Measurements from ENCODE around the gene LIAS. TPM values are rescaled to one million over a fixed set of nuclear protein-coding genes. Genes with fewer than 3 reads are reported as not detected.
A peak's percentile ranks its signal among the peaks of the same experiment; 100 is the strongest.
"Not testable (repeated sequence)": the region's sequence is repeated elsewhere in the genome, so short reads cannot be mapped to it uniquely, and the experiment has no call there.

Gene LIAS
- total RNA-seq, 2 donors from 2014 or later = 16.7 to 24.1 TPM

DNA sequence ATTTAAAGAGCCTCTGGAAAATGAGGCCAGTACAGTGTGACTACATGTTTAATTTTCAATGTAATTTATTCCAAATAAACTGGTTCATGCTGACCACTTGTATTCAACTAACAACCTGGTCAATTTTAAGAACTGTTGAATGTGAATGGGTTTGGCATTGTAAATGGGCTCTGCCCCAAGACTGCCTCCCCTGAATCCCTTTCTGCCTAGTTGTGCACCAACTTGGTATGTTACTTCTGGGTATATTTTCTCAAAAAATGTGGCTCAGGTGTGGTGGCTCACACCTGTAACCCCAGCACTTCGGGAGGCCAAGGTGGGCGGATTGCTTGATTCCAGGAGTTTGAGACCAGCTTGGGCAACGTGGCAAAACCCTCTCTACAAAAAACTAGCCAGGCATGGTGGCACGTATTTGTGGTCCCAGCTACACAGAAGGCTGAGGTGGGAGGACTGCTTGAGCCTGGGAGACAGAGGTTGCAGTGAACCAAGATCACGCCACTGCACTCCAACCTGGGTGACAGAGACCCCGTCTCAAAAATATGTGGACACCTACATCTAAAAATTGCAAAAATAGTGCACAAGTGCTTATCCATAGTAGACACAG, 7.3 kb upstream of the LIAS start:
- ATAC-seq = no peak
- intact Hi-C loops (cut with DNase I) = loop anchor here in 1 of 2 donors (10.0 kb wide), 1 partner anchor 523 kb away; the partner anchor contains the start of gene PDS5A
- DNase-seq = no peak

DNA sequence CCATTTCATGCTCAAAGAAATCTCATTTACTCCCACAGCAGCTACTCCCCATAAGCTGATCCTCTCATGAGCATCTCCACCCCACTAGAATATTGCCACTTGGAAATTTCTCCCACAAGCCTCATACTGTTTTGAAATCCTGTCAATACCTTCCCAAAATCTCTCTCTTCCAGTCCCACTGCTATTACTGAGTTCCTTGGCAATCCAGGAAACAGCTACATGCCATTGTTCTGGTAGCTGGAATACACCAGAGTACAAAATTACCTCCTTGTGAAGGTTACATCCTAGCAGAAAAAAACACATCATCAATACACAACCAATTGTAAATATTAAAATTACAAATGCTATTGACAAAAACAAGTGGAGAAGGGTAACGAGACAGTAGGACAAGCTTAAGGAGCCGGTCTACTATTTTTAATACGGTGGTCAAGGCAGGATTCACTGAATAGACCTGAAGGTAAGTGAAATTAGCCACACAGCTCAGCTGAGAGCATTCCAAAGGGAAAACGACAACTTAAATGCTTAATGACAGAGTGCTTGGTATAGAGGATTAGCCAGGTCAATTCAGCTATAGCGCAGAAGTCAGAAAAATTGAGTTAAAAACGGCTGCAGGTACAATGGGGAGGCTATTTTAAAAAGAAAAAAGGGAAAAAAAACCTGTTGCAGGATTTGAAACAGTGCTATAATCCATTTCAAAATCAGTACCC, 6.5 kb upstream of the LIAS start:
- intact Hi-C loops (cut with DNase I) = loop anchor here in 1 of 2 donors (10.0 kb wide), 1 partner anchor 522 kb away; the partner anchor contains the start of gene PDS5A
- ATAC-seq (no peak), DNase-seq (no peak)

DNA sequence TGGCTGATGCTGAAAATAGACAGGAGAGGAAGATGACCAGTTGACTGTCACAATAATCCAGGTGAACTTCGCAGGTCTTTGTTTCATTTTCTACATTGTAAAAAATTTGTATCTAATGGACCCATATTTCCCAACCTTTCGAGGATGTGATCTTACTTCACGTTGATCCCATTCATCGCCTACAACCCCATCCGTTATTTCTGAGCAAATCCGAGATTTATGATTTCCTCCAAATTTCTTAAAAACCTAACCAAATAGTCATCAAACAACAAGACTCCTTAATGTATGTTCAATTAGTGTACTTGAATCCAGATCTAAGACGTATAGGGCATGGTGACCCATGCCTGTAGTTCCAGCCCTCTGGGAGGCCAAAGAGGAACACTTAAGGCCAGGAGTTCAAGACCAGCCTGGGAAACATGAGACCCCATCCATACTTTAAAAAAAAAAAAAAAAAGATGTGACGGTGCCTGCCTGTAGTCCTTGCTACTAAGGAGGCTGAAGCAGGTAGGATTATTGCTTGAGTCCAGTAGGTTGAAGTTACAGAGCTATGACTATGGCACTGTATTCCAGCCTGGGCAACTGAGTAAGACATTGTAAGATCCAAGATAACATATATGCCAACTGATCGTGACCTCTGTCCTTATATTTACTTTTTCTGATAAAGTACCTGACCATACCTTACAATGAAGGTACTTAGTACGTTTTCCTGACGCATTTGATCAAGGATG, 5.8 kb upstream of the LIAS start:
- ATAC-seq (no peak), DNase-seq (no peak)
- intact Hi-C loops (cut with DNase I) = loop anchor here in 1 of 2 donors (10.0 kb wide), 1 partner anchor 522 kb away; the partner anchor contains the start of gene PDS5A

DNA sequence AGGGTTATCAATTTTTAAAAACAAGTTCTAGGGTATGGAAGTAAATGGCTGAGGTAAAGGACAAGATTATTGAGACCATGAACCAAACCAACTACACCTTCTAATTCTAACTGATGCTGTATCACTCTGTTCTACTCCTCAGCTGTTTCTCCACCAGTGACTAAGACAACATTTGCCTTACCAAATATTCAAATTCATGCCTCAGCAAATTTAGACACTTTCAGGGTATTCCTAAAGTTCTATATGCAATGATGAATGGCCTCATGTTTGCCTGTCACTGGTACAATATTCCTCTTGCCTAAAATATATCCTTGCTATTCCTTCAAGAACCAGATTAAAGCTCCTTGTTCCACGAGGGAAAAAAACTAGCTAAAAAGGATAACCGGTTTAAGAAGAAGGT, 5.1 kb upstream of the LIAS start:
- ATAC-seq = no peak
- no peak for DNase-seq
- intact Hi-C loops (cut with DNase I) = loop anchor here in 1 of 2 donors (10.0 kb wide), 1 partner anchor 521 kb away; the partner anchor contains the start of gene PDS5A

- ATAC-seq (no peak), DNase-seq (no peak)
- intact Hi-C loops (cut with DNase I) = loop anchor here in 1 of 2 donors (10.0 kb wide), 1 partner anchor 519 kb away; the partner anchor contains the start of gene PDS5A
These were observed 3.4 kb upstream of the LIAS start for GRCh38 chr4:39455486-39455885.

DNA sequence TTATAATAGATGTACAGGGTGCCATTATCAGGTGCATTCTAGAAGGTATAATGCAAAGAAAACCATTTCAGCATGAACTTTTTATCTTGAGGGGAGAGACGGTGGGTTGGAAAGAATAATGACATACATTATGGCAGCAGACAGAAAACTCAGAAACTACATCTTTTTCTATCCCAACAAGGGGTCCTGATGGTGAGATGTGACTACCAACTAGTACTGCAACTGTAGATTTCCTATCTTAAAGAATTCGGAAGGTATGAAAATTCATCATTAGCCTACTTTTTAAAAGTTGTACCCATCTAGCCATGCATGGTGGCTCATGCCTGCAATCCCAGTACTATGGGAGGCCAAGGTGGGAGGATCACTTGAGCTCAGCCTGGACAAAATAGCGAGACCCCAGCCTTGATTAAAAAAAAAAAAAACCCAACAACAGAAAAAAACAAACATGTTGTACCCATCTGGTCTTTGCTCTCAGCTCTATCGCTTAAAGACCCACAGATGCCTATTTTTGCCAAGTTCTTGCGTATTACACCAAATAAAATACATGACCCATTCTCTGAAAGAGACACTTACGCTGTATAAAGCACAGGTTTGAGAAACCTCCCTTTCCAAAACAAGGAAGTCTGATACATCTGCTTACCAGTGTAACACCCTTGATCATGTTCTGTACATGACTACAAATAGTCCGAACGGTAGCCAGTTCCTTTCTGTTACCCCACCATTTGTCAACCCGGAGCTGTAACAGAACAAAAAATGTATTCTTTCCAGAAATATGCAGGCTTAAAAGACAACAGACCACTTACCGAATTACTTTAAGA, 1.7 kb upstream of the LIAS start:
- ATAC-seq (no peak), DNase-seq (no peak)
- intact Hi-C loops (cut with DNase I) = loop anchor here in 1 of 2 donors (10.0 kb wide), 1 partner anchor 518 kb away; the partner anchor contains the start of gene PDS5A

DNA sequence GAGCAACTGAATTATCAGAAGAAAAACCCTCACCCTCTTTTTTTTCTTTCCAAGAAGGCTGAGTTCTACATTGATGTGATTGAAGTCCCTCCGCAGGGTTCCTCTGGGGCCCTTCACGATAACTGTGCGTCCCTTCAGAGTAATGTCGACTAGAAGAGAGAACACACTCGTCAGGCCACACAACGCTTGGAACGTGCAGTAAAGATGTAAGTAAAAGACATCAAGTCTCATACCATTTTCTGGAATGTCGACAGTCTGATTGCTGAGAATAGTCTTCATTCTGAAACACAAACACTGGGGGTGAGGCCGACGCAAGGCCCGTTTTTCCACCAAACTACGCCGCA, 723 bp upstream of the LIAS start:
- peak; percentile 2 to 9 for ATAC-seq
- intact Hi-C loops (cut with DNase I) = loop anchor here in 1 of 2 donors (10.0 kb wide), 1 partner anchor 517 kb away; the partner anchor contains the start of gene PDS5A
- DNase-seq = not testable (repeated sequence)

- intact Hi-C loops (cut with DNase I) = loop anchor here in 1 of 2 donors (5.0 kb wide), 2 partner anchors 512 to 842 kb away; partner anchors contain the start of gene PDS5A
These were observed 6.1 kb downstream of the LIAS start for GRCh38 chr4:39464886-39465501.

GRCh38 chr4:39466747-39467146, 7.9 kb downstream of the LIAS start:
- intact Hi-C loops (cut with DNase I) = loop anchor here in 1 of 2 donors (5.0 kb wide), 2 partner anchors 511 to 841 kb away; partner anchors contain the start of gene PDS5A
- DNase-seq = no peak
- no peak for ATAC-seq

More at GRCh38 chr4:39464886-39465501, 6.1 kb downstream of the LIAS start:
- no peak for DNase-seq
- ATAC-seq = peak in 1 of 2 donors; percentile 41

GRCh38 chr4:39467464-39467863, 8.6 kb downstream of the LIAS start:
- intact Hi-C loops (cut with DNase I) = loop anchor here in 1 of 2 donors (5.0 kb wide), 2 partner anchors 510 to 840 kb away; partner anchors contain the start of gene PDS5A
- no peak for ATAC-seq
- no peak for DNase-seq

DNA sequence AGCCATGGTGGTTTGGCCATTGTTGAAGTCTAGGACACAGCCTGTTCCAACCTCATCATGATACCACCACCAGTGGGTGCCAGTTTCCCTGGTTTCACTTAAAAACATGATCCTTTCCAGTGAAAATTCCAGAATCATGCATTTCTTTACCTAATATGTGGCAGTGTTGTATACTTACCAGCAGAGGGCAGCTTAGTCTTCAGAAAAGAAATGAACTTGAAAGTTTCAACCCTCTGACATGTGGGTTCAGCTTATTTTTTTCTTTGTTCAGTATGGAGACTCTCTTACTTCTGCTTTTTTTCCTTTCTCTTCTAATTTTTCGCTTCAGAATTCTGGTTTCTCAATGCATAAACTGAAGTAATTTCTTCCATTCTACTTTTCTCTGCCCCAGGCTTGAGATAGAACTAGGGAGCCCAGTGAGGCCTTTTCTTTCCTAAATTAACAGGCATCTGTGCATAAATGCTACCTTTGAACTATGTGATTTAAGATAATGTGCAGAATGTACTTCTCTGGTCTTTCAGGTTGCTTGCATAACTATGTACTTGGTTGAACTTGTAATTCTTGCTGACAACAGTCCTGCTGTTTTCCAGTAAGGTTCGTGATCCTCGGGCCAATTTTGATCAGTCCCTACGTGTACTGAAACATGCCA, 10.7 kb downstream of the LIAS start:
- intact Hi-C loops (cut with DNase I) = loop anchor here in 1 of 2 donors (5.0 kb wide), 2 partner anchors 508 to 838 kb away; partner anchors contain the start of gene PDS5A
- peak; percentile 42 for DNase-seq
- ATAC-seq = peak; percentile 84 to 91

DNA sequence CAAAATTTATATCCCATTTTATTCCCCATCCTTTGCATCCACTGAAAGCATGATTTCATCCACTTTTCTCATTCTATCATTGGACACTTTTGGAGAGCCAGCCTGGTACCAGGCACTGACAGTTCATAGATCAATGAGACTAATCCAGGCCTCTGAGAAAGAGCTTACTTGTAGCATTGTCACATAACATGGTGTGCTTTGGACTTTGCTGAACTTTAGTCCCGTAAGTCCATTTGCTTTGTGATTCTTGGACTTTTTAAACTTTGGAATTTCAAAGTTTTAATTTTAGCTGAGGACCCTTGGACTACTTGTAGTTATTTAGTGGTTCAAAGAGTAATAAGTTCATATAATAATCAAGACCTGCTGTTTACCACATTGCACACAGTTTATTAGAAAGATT, 11.5 kb downstream of the LIAS start:
- intact Hi-C loops (cut with DNase I) = no loop called here
- DNase-seq = no peak
- ATAC-seq = no peak

GRCh38 chr4:39472396-39472795, 13.5 kb downstream of the LIAS start:
- ATAC-seq (no peak), DNase-seq (no peak)
- intact Hi-C loops (cut with DNase I) = no loop called here

- intact Hi-C loops (cut with DNase I) = no loop called here
- ATAC-seq = no peak
- DNase-seq = no peak
These were observed 17.5 kb downstream of the LIAS start for GRCh38 chr4:39476187-39476895.

DNA sequence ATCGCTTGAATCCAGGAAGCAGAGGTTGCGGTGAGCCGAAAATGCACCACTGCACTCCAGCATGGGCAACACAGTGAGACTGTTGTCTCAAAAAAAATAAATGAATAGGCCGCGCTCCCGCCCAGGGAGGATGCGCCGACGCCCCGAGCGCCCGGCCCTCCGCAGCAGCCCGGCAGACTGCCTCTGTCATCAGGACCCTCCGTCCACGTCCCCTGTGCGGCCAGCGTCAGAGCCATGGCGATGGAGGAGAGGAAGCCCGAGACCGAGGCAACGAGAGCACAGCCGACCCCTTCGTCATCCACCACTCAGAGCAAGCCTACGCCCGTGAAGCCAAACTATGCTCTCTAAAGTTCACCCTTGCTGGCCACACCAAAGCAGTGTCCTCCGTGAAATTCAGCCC, 21.4 kb downstream of the LIAS start:
- intact Hi-C loops (cut with DNase I) = no loop called here
- ATAC-seq (no peak), DNase-seq (no peak)

DNA sequence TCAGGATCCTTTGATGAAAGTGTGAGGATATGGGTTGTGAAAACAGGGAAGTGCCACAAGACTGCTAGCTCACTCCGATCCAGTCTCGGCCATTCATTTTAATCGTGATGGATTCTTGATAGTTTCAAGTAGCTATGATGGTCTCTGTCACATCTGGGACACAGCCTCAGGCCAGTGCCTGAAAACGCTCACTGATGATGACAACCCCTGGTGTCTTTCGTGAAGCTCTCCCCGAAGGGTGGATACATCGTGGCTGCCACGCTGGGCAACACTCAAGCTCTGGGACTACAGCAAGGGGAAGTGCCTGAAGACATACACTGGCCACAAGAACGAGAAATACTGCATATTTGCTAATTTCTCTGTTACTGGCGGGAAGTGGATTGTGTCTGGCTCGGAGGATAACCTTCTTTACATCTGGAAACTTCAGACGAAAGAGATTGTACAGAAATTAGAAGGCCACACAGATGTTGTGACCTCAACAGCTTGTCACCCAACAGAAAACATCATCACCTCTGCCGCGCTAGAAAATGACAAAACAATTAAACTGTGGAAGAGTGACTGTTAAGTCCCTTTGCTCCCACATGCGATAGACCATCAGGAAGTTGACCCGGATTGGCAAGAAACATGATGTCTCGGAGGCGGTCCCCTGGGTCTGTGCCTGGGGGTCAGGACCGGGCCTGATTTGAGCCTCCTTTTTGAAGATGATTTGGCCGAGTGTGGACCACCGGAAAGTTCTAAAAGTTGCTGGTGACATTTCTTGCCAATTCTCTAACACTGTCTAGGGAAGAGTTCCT, 22.2 kb downstream of the LIAS start:
- intact Hi-C loops (cut with DNase I) = no loop called here
- DNase-seq (no peak), ATAC-seq (no peak)
